ENCODE data around the gene SHISA9. TPM values are rescaled to one million over a fixed set of nuclear protein-coding genes. Genes with fewer than 3 reads are reported as not detected.

Gene SHISA9
- total RNA-seq, 1 donor: not detected

GRCh38 chr16:13254998-13255614 lies 353.7 kb downstream of the SHISA9 start:
- Histone ChIP-seq H3K27me3 (ENCODE audit: insufficient read depth, low read length) (no peaks in the 10 kb centered on the region), H3K4me3 (ENCODE audit: low read length) (no peak overlapping the region), H3K4me1 (ENCODE audit: insufficient read depth, low read length) (no peaks in the 10 kb centered on the region), H3K9me3 (ENCODE audit: low read depth, low read length) (no peaks in the 10 kb centered on the region)

- Histone ChIP-seq H3K27me3 (ENCODE audit: insufficient read depth, low read length) (no peaks in the 10 kb centered on the region), H3K4me1 (ENCODE audit: insufficient read depth, low read length) (no peaks in the 10 kb centered on the region), H3K9me3 (ENCODE audit: low read depth, low read length) (no peaks in the 10 kb centered on the region), H3K4me3 (ENCODE audit: low read length) (no peak overlapping the region)
These were observed 361.1 kb downstream of the SHISA9 start for GRCh38 chr16:13262270-13263090.

- H3K9me3 ChIP-seq (ENCODE audit: low read depth, low read length): no peaks in the 10 kb centered on the region
- H3K27me3 ChIP-seq (ENCODE audit: insufficient read depth, low read length): no peaks in the 10 kb centered on the region
- H3K4me3 ChIP-seq (ENCODE audit: low read length): no peak overlapping the region
- H3K4me1 ChIP-seq (ENCODE audit: insufficient read depth, low read length): no peaks in the 10 kb centered on the region
These were observed 363.6 kb downstream of the SHISA9 start for GRCh38 chr16:13264749-13265552.

- Histone ChIP-seq H3K27me3 (ENCODE audit: insufficient read depth, low read length) (no peaks in the 10 kb centered on the region), H3K9me3 (ENCODE audit: low read depth, low read length) (no peaks in the 10 kb centered on the region), H3K4me1 (ENCODE audit: insufficient read depth, low read length) (no peaks in the 10 kb centered on the region), H3K4me3 (ENCODE audit: low read length) (no peak overlapping the region)
These were observed 368.0 kb downstream of the SHISA9 start for GRCh38 chr16:13269359-13269758.

- no peak overlapping the region for H3K4me3 ChIP-seq (ENCODE audit: low read length)
- H3K9me3 ChIP-seq (ENCODE audit: low read depth, low read length): no peaks in the 10 kb centered on the region
- H3K27me3 ChIP-seq (ENCODE audit: insufficient read depth, low read length): no peaks in the 10 kb centered on the region
- no peaks in the 10 kb centered on the region for H3K4me1 ChIP-seq (ENCODE audit: insufficient read depth, low read length)
These were observed 368.6 kb downstream of the SHISA9 start for GRCh38 chr16:13269905-13270528.

- no peaks in the 10 kb centered on the region for H3K9me3 ChIP-seq (ENCODE audit: low read depth, low read length)
- no peak overlapping the region for H3K4me3 ChIP-seq (ENCODE audit: low read length)
- H3K27me3 ChIP-seq (ENCODE audit: insufficient read depth, low read length): no peaks in the 10 kb centered on the region
- no peaks in the 10 kb centered on the region for H3K4me1 ChIP-seq (ENCODE audit: insufficient read depth, low read length)
These were observed 369.2 kb downstream of the SHISA9 start for GRCh38 chr16:13270602-13271001.

GRCh38 chr16:13289515-13289914 lies 388.1 kb downstream of the SHISA9 start:
- H3K27me3 ChIP-seq (ENCODE audit: insufficient read depth, low read length): no peaks in the 10 kb centered on the region
- H3K9me3 ChIP-seq (ENCODE audit: low read depth, low read length): no peaks in the 10 kb centered on the region
- no peaks in the 10 kb centered on the region for H3K4me1 ChIP-seq (ENCODE audit: insufficient read depth, low read length)
- no peak overlapping the region for H3K4me3 ChIP-seq (ENCODE audit: low read length)

Other genes starting within 250 kb of the SHISA9 start
- 40.0 TPM for gene CPPED1, start 97.7 kb upstream of the SHISA9 start, total RNA-seq

Measured in mononuclear cell (primary cell).